Uterus (tissue), 4 donors: ENCODE results near the gene ELL2. TPM values are rescaled to one million over a fixed set of nuclear protein-coding genes. Genes with fewer than 3 reads are reported as not detected.

ENCODE experiments used
- DNase-seq, 2 donors: peaks; one replicate each; pipeline ENCODE4 v3.0.0-alpha.2; 2019 to 2020
- H3K27ac ChIP-seq, 2 donors: fragments of 200-600 bp; sonication (generic); 1 replicate in 1 of 2; 2 replicates in 1 of 2; pipeline ENCODE4 v1.5.1; 2016 to 2018
- H3K27me3 ChIP-seq, 2 donors: fragments of 200-600 bp; sonication (generic); one replicate each; pipeline ENCODE4 v1.5.1; 2018 to 2019; ENCODE audit warnings: control low read depth in 1 of 2
- H3K36me3 ChIP-seq, 2 donors: fragments of 200-600 bp; sonication (generic); one replicate each; pipeline ENCODE4 v1.5.1; 2019; ENCODE audit warnings: control low read depth in 1 of 2
- H3K4me1 ChIP-seq, 2 donors: fragments of 200-600 bp; sonication (generic); one replicate each; pipeline ENCODE4 v1.5.1; 2018 to 2019; ENCODE audit warnings: control low read depth in 1 of 2
- H3K4me3 ChIP-seq, 2 donors: fragments of 200-600 bp; sonication (generic); 1 replicate in 1 of 2; 2 replicates in 1 of 2; pipeline ENCODE4 v1.5.1; 2018 to 2019; ENCODE audit warnings: mild to moderate bottlenecking in 1 of 2
- H3K9me3 ChIP-seq, 2 donors: fragments of 200-600 bp; sonication (generic); one replicate each; pipeline ENCODE4 v1.5.1; 2019; ENCODE audit warnings: control low read depth in 1 of 2
- POLR2A ChIP-seq, 2 donors: fragments of 450-650 bp; IDR thresholded peaks; one replicate each; pipeline ENCODE4 v1.6.1; 2016; ENCODE audit warnings: antibody characterized with exemption in 2 of 2, mild to moderate bottlenecking in 1 of 2, moderate library complexity in 1 of 2
- intact Hi-C: fragments of 100-400 bp; cut with DNase I; formaldehyde crosslinking; loops from one replicate; pipeline ENCODE4 v1.15.1; 2023; ENCODE audit warnings: low total_unique reads
- total RNA-seq, 4 donors: library from RNA; depleted of rRNA in 3 of 4; stranded (reverse); fragments of >200 nt in 3 of 4; gene quantifications; one replicate each; pipeline versions ENCODE4 v1.1.0 to v1.2.4, GENCODE V29; 2014 to 2023
- TF ChIP-seq, protein P1 (sequence below), 4 experiments: fragments of 200-600 bp in 2 of 4; fragments of 450-650 bp in 2 of 4; sonication (generic) in 2 of 4; IDR thresholded peaks; one replicate each; pipeline ENCODE4 v1.5.1; 2016 to 2019; ENCODE audit warnings: antibody characterized with exemption in 4 of 4, mild to moderate bottlenecking in 2 of 4, moderate library complexity in 1 of 4
- donor health status: DM: yes; HTN: yes; CAD: no.

The ELL2 gene
- total RNA-seq, 4 donors from 2014 or later = 2.3 to 53.2 (median 16.0) TPM

DNA sequence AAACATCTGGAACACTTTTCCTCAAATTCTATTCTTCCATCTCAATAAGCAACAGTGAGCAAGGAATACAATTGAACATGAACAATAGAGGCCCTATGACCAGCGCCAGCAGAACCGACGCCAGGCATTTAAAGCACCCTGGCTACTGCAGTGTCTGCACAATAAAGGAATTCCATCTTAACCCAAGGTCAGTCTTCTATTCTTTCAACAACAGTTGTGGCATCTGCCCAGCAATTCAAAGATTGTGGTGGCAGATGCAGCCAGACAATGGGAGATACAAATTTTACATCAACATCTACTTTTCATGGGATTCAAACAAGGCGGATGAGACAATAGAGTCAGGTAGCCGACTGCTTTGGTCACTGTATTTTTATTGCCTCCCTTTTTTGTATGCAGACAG lies 65.9 kb downstream of the ELL2 start:
- Histone ChIP-seq H3K4me1 (no peaks in the 10 kb centered on the region), H3K36me3 (no peaks in the 10 kb centered on the region), H3K27ac (no peak overlapping the region), H3K27me3 (no peaks in the 10 kb centered on the region), H3K4me3 (no peak overlapping the region), H3K9me3 (no peaks in the 10 kb centered on the region)
- TF ChIP-seq, protein P1, sequence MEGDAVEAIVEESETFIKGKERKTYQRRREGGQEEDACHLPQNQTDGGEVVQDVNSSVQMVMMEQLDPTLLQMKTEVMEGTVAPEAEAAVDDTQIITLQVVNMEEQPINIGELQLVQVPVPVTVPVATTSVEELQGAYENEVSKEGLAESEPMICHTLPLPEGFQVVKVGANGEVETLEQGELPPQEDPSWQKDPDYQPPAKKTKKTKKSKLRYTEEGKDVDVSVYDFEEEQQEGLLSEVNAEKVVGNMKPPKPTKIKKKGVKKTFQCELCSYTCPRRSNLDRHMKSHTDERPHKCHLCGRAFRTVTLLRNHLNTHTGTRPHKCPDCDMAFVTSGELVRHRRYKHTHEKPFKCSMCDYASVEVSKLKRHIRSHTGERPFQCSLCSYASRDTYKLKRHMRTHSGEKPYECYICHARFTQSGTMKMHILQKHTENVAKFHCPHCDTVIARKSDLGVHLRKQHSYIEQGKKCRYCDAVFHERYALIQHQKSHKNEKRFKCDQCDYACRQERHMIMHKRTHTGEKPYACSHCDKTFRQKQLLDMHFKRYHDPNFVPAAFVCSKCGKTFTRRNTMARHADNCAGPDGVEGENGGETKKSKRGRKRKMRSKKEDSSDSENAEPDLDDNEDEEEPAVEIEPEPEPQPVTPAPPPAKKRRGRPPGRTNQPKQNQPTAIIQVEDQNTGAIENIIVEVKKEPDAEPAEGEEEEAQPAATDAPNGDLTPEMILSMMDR (IDR thresholded peaks at IDR 0.05) = no peak
- TF ChIP-seq POLR2A (IDR thresholded peaks at IDR 0.05) = no peak
- intact Hi-C loops = no loop called here
- DNase-seq = no peak

DNA sequence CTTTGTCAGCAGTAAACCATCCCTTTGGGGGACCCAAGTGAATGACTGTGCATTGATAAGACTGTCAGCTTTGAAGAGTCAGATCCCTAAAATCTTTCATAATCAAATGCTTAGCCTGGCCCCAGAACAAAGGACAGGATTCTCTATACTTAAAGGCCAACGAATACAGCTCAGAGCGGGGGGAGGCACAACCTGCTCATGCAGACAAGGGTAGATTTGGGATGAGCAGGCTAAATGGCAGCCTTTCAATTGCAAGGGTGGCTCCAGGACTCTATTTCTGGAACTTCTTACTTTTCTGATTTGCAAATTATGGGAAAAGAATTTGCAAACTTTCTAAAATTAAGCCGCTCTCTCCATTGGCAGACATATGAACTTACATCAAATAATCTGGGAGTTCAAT lies 66.4 kb downstream of the ELL2 start:
- TF ChIP-seq, protein P1 (IDR thresholded peaks at IDR 0.05) = no peak
- TF ChIP-seq POLR2A (IDR thresholded peaks at IDR 0.05) = no peak
- H3K4me1 ChIP-seq = no peaks in the 10 kb centered on the region
- H3K27ac ChIP-seq = no peak overlapping the region
- no peaks in the 10 kb centered on the region for H3K27me3 ChIP-seq
- DNase-seq = no peak
- H3K36me3 ChIP-seq = no peaks in the 10 kb centered on the region
- H3K9me3 ChIP-seq = no peaks in the 10 kb centered on the region
- H3K4me3 ChIP-seq = no peak overlapping the region
- intact Hi-C loops = no loop called here

DNA sequence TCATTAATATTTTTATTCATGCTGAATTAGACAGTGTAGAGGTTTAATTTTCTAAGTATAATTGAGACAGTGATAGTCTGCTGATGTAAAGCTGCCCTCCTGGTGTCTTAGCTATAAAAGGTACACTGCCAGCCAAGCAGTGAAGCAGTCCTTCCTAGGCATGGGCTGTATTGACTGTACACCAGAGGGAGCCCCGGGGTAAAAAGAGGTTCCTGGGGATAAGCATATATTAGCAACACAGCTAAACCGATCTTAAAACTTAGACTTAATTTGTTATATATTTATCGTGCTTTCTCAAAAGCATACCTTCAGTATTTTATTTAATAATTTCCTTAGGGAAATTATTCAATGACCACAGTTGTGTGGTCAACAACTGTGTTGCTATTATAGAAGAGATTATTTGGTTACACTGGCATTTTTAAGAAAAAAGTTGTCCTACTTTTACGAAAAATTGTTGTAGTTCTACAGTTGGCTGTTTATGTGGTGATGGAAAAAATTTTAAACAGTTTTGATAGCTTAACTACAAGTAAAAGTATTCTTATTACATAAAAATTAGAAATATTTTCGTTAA lies 68.8 kb downstream of the ELL2 start:
- H3K4me3 ChIP-seq = no peak overlapping the region
- H3K4me1 ChIP-seq = no peaks in the 10 kb centered on the region
- no peak overlapping the region for H3K27ac ChIP-seq
- DNase-seq = no peak
- H3K27me3 ChIP-seq = no peaks in the 10 kb centered on the region
- H3K36me3 ChIP-seq = no peaks in the 10 kb centered on the region
- TF ChIP-seq, protein P1 (IDR thresholded peaks at IDR 0.05) = no peak
- TF ChIP-seq POLR2A (IDR thresholded peaks at IDR 0.05) = no peak
- no peaks in the 10 kb centered on the region for H3K9me3 ChIP-seq
- intact Hi-C loops = no loop called here

DNA sequence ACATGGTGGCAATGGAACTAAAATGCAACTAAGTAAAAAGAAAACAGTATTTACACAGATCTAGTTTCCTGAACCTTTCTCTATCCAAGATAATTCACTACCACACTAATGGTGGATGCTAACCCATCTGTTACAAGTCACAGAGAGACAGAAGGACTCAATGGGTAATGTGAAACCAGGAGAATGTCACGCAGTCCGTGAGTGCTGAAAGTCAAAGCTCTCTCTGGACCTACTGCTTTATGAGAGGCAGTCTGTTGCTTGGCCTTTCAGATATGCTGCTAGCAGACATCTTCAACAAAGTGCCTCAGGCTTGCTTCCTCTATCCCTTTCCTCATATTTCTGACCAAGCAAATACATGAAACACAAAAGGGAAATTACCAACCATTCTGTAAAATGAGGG lies 70.2 kb downstream of the ELL2 start:
- Histone ChIP-seq H3K27me3 (no peaks in the 10 kb centered on the region), H3K27ac (no peak overlapping the region), H3K9me3 (no peaks in the 10 kb centered on the region), H3K4me3 (no peak overlapping the region), H3K4me1 (no peaks in the 10 kb centered on the region), H3K36me3 (no peaks in the 10 kb centered on the region)
- no peak for TF ChIP-seq POLR2A (IDR thresholded peaks at IDR 0.05)
- TF ChIP-seq, protein P1 (IDR thresholded peaks at IDR 0.05) = no peak
- no peak for DNase-seq
- intact Hi-C loops = no loop called here

DNA sequence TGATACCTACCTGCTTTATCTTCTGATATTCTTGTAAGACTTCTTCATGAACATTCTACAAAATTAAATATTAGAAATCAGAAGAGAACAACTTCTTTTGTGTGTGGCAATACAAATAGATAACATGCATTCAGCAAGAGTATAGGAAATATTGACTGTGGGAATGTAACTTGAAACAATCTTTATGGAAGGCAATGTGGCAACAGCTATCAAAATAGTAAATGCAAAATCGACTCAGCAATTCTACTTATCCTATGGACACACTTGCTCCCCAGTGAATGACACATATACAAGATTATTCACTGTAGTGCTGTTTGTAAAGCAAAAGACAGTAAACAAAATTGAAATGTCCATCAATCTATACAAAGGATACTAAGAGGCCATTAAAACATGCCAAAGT lies 72.6 kb downstream of the ELL2 start:
- no peaks in the 10 kb centered on the region for H3K36me3 ChIP-seq
- intact Hi-C loops = no loop called here
- H3K27me3 ChIP-seq = no peaks in the 10 kb centered on the region

More for the DNA sequence above, 72.6 kb downstream of the ELL2 start:
- no peaks in the 10 kb centered on the region for H3K9me3 ChIP-seq
- TF ChIP-seq POLR2A (IDR thresholded peaks at IDR 0.05) = no peak
- TF ChIP-seq, protein P1 (IDR thresholded peaks at IDR 0.05) = no peak
- H3K4me3 ChIP-seq = no peak overlapping the region
- no peak for DNase-seq
- no peak overlapping the region for H3K27ac ChIP-seq
- H3K4me1 ChIP-seq = no peaks in the 10 kb centered on the region
